Loucy (cell line): ENCODE measurements around the gene APC2.

Source experiments
- EZH2phosphoT487 ChIP-seq: fragments of 200-600 bp; IDR thresholded peaks from 2 replicates; pipeline ENCODE4 v1.6.1; 2018; ENCODE audit warnings: antibody characterized with exemption, mild to moderate bottlenecking, moderate library complexity, borderline replicate concordance
- TF ChIP-seq, protein P1 (sequence below): fragments of 200-600 bp; sonication (generic); conservative IDR thresholded peaks from 2 replicates; pipeline ENCODE4 v1.5.1; 2014; ENCODE audit warnings: mild to moderate bottlenecking, antibody characterized with exemption, low read length

DNA sequence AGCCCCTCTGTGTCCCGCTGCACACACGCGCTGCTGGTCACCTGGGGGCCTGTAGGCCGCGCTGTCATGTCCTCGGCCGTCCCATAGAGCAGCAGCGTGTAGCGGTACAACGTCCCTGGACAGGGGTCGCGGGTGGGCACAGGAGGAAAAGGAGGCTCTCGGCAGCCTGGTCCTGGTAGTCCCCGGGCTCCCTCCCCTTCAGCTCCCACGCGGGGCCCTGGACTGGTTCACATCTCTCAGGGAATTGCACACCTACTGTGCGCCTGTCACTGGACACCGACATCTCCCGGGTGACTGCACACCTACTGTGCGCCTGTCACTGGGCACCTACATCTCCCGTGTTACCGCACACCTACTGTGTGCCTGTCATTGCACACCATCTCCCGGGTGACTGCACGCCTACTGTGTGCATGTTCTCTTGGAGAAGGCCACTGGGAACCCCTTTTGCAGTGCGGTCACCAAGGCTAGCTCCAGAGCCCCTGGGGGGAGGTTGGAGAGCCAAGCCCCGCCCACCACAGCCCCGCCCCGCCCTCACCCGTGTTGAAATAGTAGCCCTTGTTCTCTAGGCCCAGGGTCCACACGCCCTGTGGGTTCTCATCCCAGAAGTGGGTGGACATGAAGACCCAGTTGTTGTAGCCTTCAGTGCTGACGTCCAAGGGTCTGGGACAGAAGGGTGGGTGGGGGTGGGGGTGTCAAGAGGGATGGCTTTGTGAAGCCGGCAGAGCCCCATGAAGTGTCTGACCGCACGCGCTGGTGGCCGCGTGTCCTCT, 32.6 kb downstream of the APC2 start:
- TF ChIP-seq, protein P1, sequence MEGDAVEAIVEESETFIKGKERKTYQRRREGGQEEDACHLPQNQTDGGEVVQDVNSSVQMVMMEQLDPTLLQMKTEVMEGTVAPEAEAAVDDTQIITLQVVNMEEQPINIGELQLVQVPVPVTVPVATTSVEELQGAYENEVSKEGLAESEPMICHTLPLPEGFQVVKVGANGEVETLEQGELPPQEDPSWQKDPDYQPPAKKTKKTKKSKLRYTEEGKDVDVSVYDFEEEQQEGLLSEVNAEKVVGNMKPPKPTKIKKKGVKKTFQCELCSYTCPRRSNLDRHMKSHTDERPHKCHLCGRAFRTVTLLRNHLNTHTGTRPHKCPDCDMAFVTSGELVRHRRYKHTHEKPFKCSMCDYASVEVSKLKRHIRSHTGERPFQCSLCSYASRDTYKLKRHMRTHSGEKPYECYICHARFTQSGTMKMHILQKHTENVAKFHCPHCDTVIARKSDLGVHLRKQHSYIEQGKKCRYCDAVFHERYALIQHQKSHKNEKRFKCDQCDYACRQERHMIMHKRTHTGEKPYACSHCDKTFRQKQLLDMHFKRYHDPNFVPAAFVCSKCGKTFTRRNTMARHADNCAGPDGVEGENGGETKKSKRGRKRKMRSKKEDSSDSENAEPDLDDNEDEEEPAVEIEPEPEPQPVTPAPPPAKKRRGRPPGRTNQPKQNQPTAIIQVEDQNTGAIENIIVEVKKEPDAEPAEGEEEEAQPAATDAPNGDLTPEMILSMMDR = no peak
- TF ChIP-seq EZH2phosphoT487 = no peak
